NCI-H1436 treated with DMSO at 0.1 percent for 48 hours (cell line): ENCODE measurements around the gene MNX1.

Source experiments
- DNase-seq: peaks from one replicate; lab custom pipeline; 2025; lab: John Stamatoyannopoulos, UW

MNX1 gene

GRCh38 chr7:157010588-157011332, at the start of gene MNX1:
Gene MNX1, minus strand, starts transcription at chr7:157010663. Its CDS starts 313 bp downstream, at chr7:157010350.
- DNase-seq, result peak; percentile 64

- DNase-seq, result no peak
Measured at GRCh38 chr7:157059534-157059933, 49.1 kb upstream of the MNX1 start.

DNA sequence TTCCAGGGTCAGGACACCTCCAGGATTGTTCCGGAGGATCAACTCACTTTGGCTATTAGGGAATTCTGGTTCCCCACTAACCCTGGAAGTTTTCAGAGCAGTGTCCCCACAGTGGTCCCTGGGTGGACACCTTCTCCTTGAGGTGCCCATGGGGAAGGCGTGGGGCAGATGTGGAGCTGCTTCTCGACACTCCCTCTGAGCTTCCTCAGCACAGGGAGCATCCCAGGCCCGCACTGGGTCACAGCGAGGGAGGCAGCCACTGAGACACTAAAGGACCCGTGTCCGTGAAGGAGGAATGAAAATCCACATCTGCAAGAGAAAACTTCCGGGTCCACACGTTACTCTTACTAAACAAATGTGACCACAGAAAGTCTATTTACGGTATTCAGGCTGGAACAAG, 48.2 kb upstream of the MNX1 start:
- DNase-seq, result no peak

GRCh38 chr7:157058068-157058467, 47.6 kb upstream of the MNX1 start:
- no peak for DNase-seq

- peak; percentile 31 for DNase-seq
Measured at GRCh38 chr7:157056957-157057902, 46.8 kb upstream of the MNX1 start.

- no peak for DNase-seq
Measured at GRCh38 chr7:157056246-157056645, 45.8 kb upstream of the MNX1 start.

DNA sequence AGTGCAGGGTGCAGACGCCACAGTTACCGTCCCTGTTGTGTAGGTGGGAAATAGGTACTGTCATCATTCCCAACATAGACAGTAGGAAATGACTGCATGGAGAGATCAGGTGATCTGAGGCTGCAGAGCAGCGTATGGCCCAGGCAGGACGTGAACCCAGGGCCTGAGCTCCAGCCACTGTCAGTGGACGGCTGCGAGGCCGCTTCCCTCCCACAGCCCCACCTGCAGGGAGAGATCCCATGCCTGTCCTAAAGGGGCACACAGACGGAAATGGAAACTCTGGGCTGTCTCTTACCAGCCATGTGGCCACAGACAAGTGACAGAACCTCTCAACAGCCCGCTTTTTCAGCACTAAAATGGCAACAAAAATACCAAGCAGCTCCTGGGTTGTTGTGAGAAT, 44.5 kb upstream of the MNX1 start:
- DNase-seq, result no peak

GRCh38 chr7:157053118-157053517, 42.7 kb upstream of the MNX1 start:
- no peak for DNase-seq

- DNase-seq, result no peak
Measured at GRCh38 chr7:157047148-157047547, 36.7 kb upstream of the MNX1 start.

DNA sequence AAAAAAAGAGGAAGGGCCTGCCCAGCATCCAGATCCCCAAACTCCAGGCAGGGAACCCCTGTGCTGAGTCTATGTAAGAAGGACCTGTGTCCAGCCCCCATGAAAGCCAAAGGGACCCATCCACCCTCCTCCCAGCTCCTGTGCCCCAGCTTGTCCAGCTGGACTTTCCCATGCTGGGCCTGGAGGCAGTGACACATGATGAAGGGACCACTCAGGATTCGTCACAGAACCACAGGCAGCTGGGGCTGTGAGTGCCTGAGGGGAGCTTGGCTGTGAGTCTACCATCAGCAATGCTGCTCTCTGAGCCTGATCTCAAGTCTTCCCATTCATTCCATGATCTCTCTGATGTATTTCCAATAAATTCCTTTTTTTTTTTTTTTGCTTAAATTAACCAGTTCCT, 36.2 kb upstream of the MNX1 start:
- DNase-seq, result no peak

DNA sequence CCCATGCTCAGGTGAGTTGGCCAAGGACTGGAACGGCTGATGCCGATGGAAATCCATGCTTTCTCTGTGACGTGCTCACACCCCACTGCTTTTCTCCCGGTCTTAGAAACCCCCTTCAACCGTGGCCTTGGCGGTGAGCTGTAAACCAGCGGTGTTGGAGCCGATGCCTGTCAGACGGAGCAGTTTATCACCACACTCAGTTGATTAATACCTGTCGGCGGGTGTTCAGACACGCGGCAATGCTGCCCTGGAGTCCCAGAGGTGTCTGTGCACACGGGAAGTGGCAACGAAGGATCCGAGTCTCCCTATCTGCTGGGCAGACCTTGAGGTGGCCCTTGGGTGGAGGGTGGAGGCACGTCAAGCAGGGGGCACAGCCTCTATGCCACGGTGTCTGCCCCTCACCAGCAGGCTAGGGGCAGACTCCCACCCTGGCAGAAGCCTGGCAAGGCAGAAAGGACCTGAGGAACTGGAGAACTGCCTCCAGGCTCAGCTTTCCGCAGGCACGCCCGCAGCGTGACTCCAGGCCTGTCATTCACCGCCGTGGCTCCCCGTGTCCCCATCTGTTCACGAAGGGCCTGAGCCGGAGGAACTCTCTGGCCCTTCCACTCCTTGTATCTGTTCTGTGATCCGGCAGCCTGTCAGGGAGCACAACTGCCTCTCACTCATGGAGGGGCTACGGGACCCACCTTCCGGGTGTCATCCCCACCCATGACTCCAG, 34.6 kb upstream of the MNX1 start:
- no peak for DNase-seq

DNA sequence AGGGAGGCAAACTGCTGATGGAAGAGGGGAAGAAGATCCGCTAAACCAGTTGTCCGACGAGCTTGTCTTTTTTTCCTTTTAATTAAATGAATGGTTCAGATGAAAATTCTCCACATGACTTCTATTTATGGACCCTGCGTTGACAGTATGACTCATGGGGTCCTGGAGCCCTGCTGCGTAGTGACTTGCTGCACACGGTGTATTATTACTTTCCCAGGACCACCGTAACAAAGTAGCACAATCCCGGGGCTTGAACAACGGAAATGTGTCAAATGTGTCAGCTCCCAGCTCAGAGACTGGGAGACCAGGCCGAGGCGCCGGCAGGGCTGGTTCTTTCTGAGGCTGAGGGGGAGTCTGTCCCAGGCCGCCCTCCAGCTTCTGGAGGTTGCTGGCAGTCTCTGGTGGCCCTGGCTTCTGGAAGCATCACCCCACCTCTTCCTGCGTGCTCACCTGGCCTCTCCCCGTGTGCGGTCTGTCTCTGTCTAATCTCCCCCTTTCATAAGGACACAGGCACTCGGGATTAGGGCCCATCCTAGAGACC, 33.8 kb upstream of the MNX1 start:
- no peak for DNase-seq

GRCh38 chr7:157043745-157044144, 33.3 kb upstream of the MNX1 start:
- no peak for DNase-seq

GRCh38 chr7:157041514-157042277, 31.2 kb upstream of the MNX1 start:
- no peak for DNase-seq

- DNase-seq, result no peak
Measured at GRCh38 chr7:157041004-157041403, 30.5 kb upstream of the MNX1 start.

DNA sequence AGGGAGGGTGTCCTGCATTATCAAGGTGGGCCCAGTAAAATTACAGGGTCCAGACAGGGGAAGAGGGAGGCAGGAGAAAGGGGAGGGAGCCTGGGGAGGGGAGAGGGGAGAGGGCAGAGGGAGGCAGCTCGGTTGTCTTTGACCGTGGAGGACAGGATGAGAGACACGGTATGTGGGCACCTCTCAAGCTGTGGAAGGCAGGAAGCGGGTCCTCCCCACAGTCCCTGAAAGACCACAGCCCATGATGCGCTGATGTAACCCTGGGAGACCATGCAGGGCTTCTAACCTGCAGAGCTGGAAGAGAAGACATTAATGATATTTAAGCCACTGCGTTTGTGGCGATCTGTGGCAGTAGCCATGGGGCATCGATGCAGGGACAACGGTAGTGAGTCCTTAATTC, 27.2 kb upstream of the MNX1 start:
- DNase-seq, result no peak

DNA sequence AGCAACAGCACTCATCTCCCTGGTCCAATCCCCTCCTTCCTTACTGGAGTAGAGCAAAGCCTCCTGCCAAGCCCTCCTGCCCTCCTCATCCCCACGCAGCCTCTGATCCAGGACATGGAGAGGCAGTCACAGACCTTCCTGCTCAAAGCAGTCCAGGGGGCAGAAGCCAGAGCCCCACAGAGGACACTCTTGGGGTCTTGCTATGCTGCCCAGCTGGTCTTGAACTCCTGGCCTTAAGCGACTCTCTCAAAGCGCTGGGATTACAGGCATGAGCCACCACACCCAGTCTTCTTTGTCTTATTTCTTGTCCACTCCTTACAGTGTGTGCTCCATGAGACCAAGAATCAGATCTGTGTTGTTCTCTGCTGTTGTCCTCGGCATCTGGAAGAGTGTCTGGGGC, 26.6 kb upstream of the MNX1 start:
- no peak for DNase-seq

- DNase-seq, result no peak
Measured at GRCh38 chr7:157035979-157036378, 25.5 kb upstream of the MNX1 start.

- DNase-seq, result no peak
Measured at GRCh38 chr7:157035302-157035701, 24.8 kb upstream of the MNX1 start.

GRCh38 chr7:157033483-157034473, 23.3 kb upstream of the MNX1 start:
- no peak for DNase-seq
